CD14-positive monocyte (primary cell): Measurements from ENCODE around the gene ERLIN1. TPM values are rescaled to one million over a fixed set of nuclear protein-coding genes. Genes with fewer than 3 reads are reported as not detected.

Experiments
- DNase-seq, 3 donors: peaks; one replicate each; pipeline ENCODE4 v3.0.0-alpha.2; 2011 to 2022
- H2AFZ ChIP-seq: 2 replicates; pipeline ENCODE4 v1.6.0; 2012; ENCODE audit warnings: mild to moderate bottlenecking, low read depth, low read length, inconsistent platforms; ENCODE audit not compliant: insufficient read depth, poor library complexity, severe bottlenecking
- H3K27ac ChIP-seq, 2 donors: 1 replicate in 1 of 2; 2 replicates in 1 of 2; pipeline ENCODE4 v1.5.1; 2012 to 2013; ENCODE audit warnings: low read length in 2 of 2, control low read depth in 1 of 2, inconsistent platforms in 1 of 2, low read depth in 1 of 2, mild to moderate bottlenecking in 1 of 2
- H3K27me3 ChIP-seq, 2 donors: one replicate each; pipeline versions ENCODE4 v1.6.0 to v1.6.1; 2011 to 2013; ENCODE audit warnings: low read length in 2 of 2; ENCODE audit not compliant: control insufficient read depth in 2 of 2, insufficient read depth in 2 of 2
- H3K36me3 ChIP-seq, 2 donors: replicated peaks in 1 of 2; 1 replicate in 1 of 2; 2 replicates in 1 of 2; pipeline versions ENCODE4 v1.5.1 to v1.6.1; 2012 to 2013; ENCODE audit warnings: low read length in 2 of 2, control low read depth in 1 of 2, inconsistent platforms in 1 of 2, mild to moderate bottlenecking in 1 of 2; ENCODE audit not compliant: insufficient read depth in 2 of 2, control insufficient read depth in 1 of 2
- H3K4me1 ChIP-seq, 2 donors: 1 replicate in 1 of 2; 2 replicates in 1 of 2; pipeline versions ENCODE4 v1.5.1 to v1.6.1; 2012 to 2013; ENCODE audit warnings: low read length in 2 of 2, control low read depth in 1 of 2, inconsistent platforms in 1 of 2, mild to moderate bottlenecking in 1 of 2, moderate library complexity in 1 of 2; ENCODE audit not compliant: insufficient read depth in 2 of 2, control insufficient read depth in 1 of 2
- H3K4me2 ChIP-seq: replicated peaks from 2 replicates; pipeline ENCODE3; 2012; ENCODE audit warnings: low read length, moderate library complexity, mild to moderate bottlenecking; ENCODE audit not compliant: poor library complexity, severe bottlenecking; ENCODE audit errors: extremely low read depth
- H3K4me3 ChIP-seq, 3 experiments: fragments of 200-600 bp in 1 of 3; sonication (generic) in 1 of 3; replicated peaks in 1 of 3; 1 replicate in 2 of 3; 2 replicates in 1 of 3; pipeline ENCODE4 v1.5.1; 2011 to 2013; ENCODE audit warnings: low read length in 3 of 3, mild to moderate bottlenecking in 3 of 3, control low read depth in 2 of 3, low read depth in 2 of 3, inconsistent platforms in 1 of 3, moderate library complexity in 1 of 3
- H3K79me2 ChIP-seq: 2 replicates; pipeline ENCODE4 v1.6.0; 2012; ENCODE audit warnings: mild to moderate bottlenecking, control low read depth, inconsistent platforms, low read length, moderate library complexity; ENCODE audit not compliant: insufficient read depth
- H3K9ac ChIP-seq: 2 replicates; pipeline ENCODE4 v1.6.0; 2017; ENCODE audit warnings: low read length, mild to moderate bottlenecking; ENCODE audit not compliant: insufficient read depth, poor library complexity, severe bottlenecking
- H3K9me3 ChIP-seq, 2 donors: replicated peaks in 1 of 2; 1 replicate in 1 of 2; 2 replicates in 1 of 2; pipeline versions ENCODE4 v1.5.1 to v1.6.1; 2012 to 2013; ENCODE audit warnings: low read length in 2 of 2, control low read depth in 1 of 2; ENCODE audit not compliant: control insufficient read depth in 1 of 2, insufficient read depth in 1 of 2
- H4K20me1 ChIP-seq: 2 replicates; pipeline ENCODE4 v1.6.0; 2012; ENCODE audit warnings: mild to moderate bottlenecking, low read length, control low read depth, moderate library complexity; ENCODE audit not compliant: insufficient read depth
- H3K27ac Mint-ChIP-seq, 7 donors: one replicate each; pipeline ENCODE4 v1.8.0; 2020; ENCODE audit warnings: mild to moderate bottlenecking in 7 of 7, mixed read lengths in 7 of 7, moderate library complexity in 6 of 7, inconsistent platforms in 2 of 7
- H3K27me3 Mint-ChIP-seq, 3 donors: one replicate each; pipeline ENCODE4 v1.8.0; 2021 to 2022; ENCODE audit warnings: low read depth in 3 of 3, mild to moderate bottlenecking in 3 of 3, mixed read lengths in 3 of 3, moderate library complexity in 3 of 3, inconsistent platforms in 1 of 3
- H3K36me3 Mint-ChIP-seq, 2 donors: one replicate each; pipeline ENCODE4 v1.8.0; 2020; ENCODE audit warnings: mixed read lengths in 2 of 2, inconsistent platforms in 1 of 2, mild to moderate bottlenecking in 1 of 2
- H3K4me1 Mint-ChIP-seq: one replicate; pipeline ENCODE4 v1.8.0; 2020; ENCODE audit warnings: mild to moderate bottlenecking, mixed read lengths
- H3K4me3 Mint-ChIP-seq, 2 donors: one replicate each; pipeline ENCODE4 v1.8.0; 2020; ENCODE audit warnings: mild to moderate bottlenecking in 2 of 2, mixed read lengths in 2 of 2, moderate library complexity in 1 of 2
- H3K9me3 Mint-ChIP-seq, 7 donors: one replicate each; pipeline ENCODE4 v1.8.0; 2020 to 2022; ENCODE audit warnings: mixed read lengths in 7 of 7, mild to moderate bottlenecking in 6 of 7, moderate library complexity in 6 of 7, inconsistent platforms in 2 of 7
- WGBS: methylation state at CpG from one replicate; pipeline ENCODE4 v1.1.5; 2013; ENCODE audit warnings: missing lambda C conversion rate; ENCODE audit not compliant: insufficient coverage; 5-methylcytosine and 5-hydroxymethylcytosine counted together
- intact Hi-C, 2 donors: fragments of 100-400 bp; cut with micrococcal nuclease; formaldehyde crosslinking; loops; one replicate each; pipeline versions ENCODE4 v1.15.0 to v1.15.1; 2023
- polyA plus RNA-seq, 3 donors: library from polyadenylated mRNA; depleted of rRNA in 1 of 3; unstranded in 2 of 3; stranded (reverse) in 1 of 3; fragments of 300-500 nt in 2 of 3; fragments of >200 nt in 1 of 3; fragmentation: Illumina TruSeq in 2 of 3; gene quantifications; 1 replicate in 2 of 3; 2 replicates in 1 of 3; pipeline ENCODE4 v1.2.3, GENCODE V29; 2012 to 2021
- TF ChIP-seq, protein P1 (sequence below): fragments of 200-600 bp; IDR thresholded peaks from one replicate; pipeline ENCODE4 v1.8.0; 2022; ENCODE audit warnings: antibody characterized with exemption, mild to moderate bottlenecking

ERLIN1 gene
- polyA plus RNA-seq, 3 donors = 14.5 to 31.4 (median 18.7) TPM

DNA sequence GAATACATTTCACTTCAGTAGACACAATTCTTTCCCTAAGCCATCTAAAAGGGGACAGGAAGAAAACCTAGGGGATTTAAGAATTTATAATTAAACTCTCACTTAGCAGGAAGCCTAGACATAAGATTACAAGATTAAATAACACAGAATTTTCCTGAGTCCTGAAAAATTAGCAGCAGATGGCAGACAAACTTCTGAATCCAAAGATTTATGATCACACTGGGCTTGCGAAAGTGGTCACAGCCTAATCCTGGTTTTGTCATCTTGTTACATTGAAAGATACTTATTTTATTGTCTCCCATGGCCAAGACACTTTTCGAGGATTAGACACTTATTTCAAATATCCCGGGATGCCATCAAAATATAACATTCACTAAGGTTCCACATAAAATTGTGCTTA, 2.9 kb downstream of the ERLIN1 start:
- peaks cover 89% of the 10 kb centered on the region for H3K79me2 ChIP-seq
- TF ChIP-seq, protein P1, sequence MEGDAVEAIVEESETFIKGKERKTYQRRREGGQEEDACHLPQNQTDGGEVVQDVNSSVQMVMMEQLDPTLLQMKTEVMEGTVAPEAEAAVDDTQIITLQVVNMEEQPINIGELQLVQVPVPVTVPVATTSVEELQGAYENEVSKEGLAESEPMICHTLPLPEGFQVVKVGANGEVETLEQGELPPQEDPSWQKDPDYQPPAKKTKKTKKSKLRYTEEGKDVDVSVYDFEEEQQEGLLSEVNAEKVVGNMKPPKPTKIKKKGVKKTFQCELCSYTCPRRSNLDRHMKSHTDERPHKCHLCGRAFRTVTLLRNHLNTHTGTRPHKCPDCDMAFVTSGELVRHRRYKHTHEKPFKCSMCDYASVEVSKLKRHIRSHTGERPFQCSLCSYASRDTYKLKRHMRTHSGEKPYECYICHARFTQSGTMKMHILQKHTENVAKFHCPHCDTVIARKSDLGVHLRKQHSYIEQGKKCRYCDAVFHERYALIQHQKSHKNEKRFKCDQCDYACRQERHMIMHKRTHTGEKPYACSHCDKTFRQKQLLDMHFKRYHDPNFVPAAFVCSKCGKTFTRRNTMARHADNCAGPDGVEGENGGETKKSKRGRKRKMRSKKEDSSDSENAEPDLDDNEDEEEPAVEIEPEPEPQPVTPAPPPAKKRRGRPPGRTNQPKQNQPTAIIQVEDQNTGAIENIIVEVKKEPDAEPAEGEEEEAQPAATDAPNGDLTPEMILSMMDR = no peak
- H3K9me3 Mint-ChIP-seq = no peaks in the 10 kb centered on the region

DNA sequence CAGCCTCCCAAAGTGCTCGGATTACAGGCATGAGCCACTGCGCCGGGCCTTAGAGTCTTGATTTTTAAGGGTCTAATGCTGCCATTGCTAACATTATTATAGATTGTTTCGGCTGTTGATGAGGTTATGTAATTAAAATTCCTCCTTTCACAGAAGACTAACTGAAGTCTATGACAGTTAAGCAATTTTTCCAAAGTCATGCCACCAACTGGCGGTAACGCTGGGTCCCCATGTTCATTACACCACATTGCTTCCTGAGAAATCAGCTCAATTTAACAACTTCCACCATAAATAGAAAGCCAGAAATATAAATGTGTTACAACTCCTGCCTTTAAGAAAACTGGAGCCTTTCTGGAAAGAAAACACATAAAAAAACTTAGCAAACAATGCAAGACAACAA, 3.5 kb downstream of the ERLIN1 start:
- Mint-ChIP-seq H3K4me1 (peaks cover 70% of the 10 kb centered on the region), H3K4me3 (peak overlapping the region; percentile 40 to 59), H3K36me3 (peaks cover 22 to 30% of the 10 kb centered on the region in 2 donors), H3K27ac (peak overlapping the region; percentile 96 to 99 (median 98)), H3K27me3 (no peaks in the 10 kb centered on the region), H3K9me3 (no peaks in the 10 kb centered on the region)
- Histone ChIP-seq H3K9me3 (no peaks in the 10 kb centered on the region), H3K4me3 (peak overlapping the region in 1 of 3 experiments; percentile 81), H3K27me3 (no peaks in the 10 kb centered on the region), H3K4me1 (peaks cover 46 to 61% of the 10 kb centered on the region in 2 donors), H3K9ac (peak overlapping the region; percentile 44), H3K79me2 (peaks cover 89% of the 10 kb centered on the region), H3K27ac (peak overlapping the region; percentile 70 to 98), H3K36me3 (peaks cover 11 to 31% of the 10 kb centered on the region in 2 donors), H4K20me1 (no peaks in the 10 kb centered on the region), H3K4me2 (peak overlapping the region; percentile 93), H2AFZ (no peak overlapping the region)
- TF ChIP-seq, protein P1 = no peak
- intact Hi-C loops = loop anchor here (10.0 kb wide), 2 partner anchors 83 to 103 kb away; partner anchors contain the start of genes BLOC1S2 (in 1 of the 2) and CWF19L1 (in 1 of the 2)
- peak; percentile 21 to 68 (median 49) for DNase-seq
- 0% methylated on average over 2 of the region's 6 CpGs for WGBS

More for the DNA sequence above, 2.9 kb downstream of the ERLIN1 start:
- Histone ChIP-seq H3K36me3 (peaks cover 5 to 25% of the 10 kb centered on the region in 2 donors), H4K20me1 (no peaks in the 10 kb centered on the region), H3K4me3 (peak overlapping the region in 1 of 3 experiments; percentile 81), H3K9ac (peak overlapping the region; percentile 44), H3K4me1 (peaks cover 53 to 67% of the 10 kb centered on the region in 2 donors), H3K27me3 (no peaks in the 10 kb centered on the region), H3K9me3 (no peaks in the 10 kb centered on the region), H3K4me2 (peak overlapping the region; percentile 93), H3K27ac (peak overlapping the region in 1 of 2 donors; percentile 98), H2AFZ (no peak overlapping the region)
- no peaks in the 10 kb centered on the region for H3K27me3 Mint-ChIP-seq
- 0% methylated on average over 1 of the region's 3 CpGs for WGBS
- H3K4me1 Mint-ChIP-seq = peaks cover 74% of the 10 kb centered on the region
- peak in 1 of 3 donors; percentile 9 for DNase-seq
- peaks cover 16 to 24% of the 10 kb centered on the region in 2 donors for H3K36me3 Mint-ChIP-seq
- peak overlapping the region in 1 of 2 donors; percentile 73 for H3K4me3 Mint-ChIP-seq
- peak overlapping the region; percentile 96 to 99 (median 98) for H3K27ac Mint-ChIP-seq
- intact Hi-C loops = loop anchor here (10.0 kb wide), 2 partner anchors 82 to 102 kb away; partner anchors contain the start of genes BLOC1S2 (in 1 of the 2) and CWF19L1 (in 1 of the 2)
